H1 (cell line): Measurements from ENCODE around the gene C10orf95. TPM values are rescaled to one million over a fixed set of nuclear protein-coding genes. Genes with fewer than 3 reads are reported as not detected.

Experiments
- CTCF ChIA-PET: fragments of 300-600 bp; sonication (Branson Sonifier 250); formaldehyde crosslinking; loops from one replicate; lab custom pipeline; 2021; ENCODE audit not compliant: partially characterized antibody; lab: Charles Lee
- POLR2A ChIA-PET: fragments of 300-600 bp; sonication (Branson Sonifier 250); formaldehyde crosslinking; loops from one replicate; lab custom pipeline; 2021; ENCODE audit warnings: inconsistent platforms; ENCODE audit not compliant: partially characterized antibody; lab: Charles Lee
- DNase-seq, 2 experiments: peaks; one replicate each; pipeline versions ENCODE4 v3.0.0 to v3.0.0-alpha.2; 2010 to 2022; ENCODE audit warnings: low spot score in 2 of 2, low read depth in 1 of 2, mixed read lengths in 1 of 2
- FAIRE-seq: peaks from 2 replicates; lab custom pipeline; 2011; peaks lifted over from hg19 to GRCh38; lab: Jason Lieb, UNC
- H2AFZ ChIP-seq: 2 replicates; pipeline ENCODE4 v1.8.1; 2012; ENCODE audit warnings: low read length, inconsistent platforms
- H2AK5ac ChIP-seq: 2 replicates; pipeline ENCODE4 v1.6.1; 2013; ENCODE audit warnings: low read depth, low read length
- H2BK120ac ChIP-seq: replicated peaks from 2 replicates; pipeline ENCODE3; 2013; ENCODE audit warnings: low read depth, low read length, inconsistent platforms
- H2BK12ac ChIP-seq: 2 replicates; pipeline ENCODE4 v1.6.1; 2013; ENCODE audit warnings: low read depth, low read length
- H2BK15ac ChIP-seq: 2 replicates; pipeline ENCODE4 v1.6.1; 2013; ENCODE audit warnings: low read length
- H2BK20ac ChIP-seq: 2 replicates; pipeline ENCODE4 v1.6.1; 2013; ENCODE audit warnings: low read length
- H2BK5ac ChIP-seq: 2 replicates; pipeline ENCODE4 v1.6.1; 2013; ENCODE audit warnings: low read depth, low read length
- H3K14ac ChIP-seq: 2 replicates; pipeline ENCODE4 v1.6.1; 2013; ENCODE audit warnings: inconsistent platforms; ENCODE audit not compliant: insufficient read length
- H3K18ac ChIP-seq: 2 replicates; pipeline ENCODE4 v1.6.1; 2013; ENCODE audit warnings: low read length; ENCODE audit errors: extremely low read depth
- H3K23ac ChIP-seq: 2 replicates; pipeline ENCODE4 v1.6.1; 2013; ENCODE audit warnings: inconsistent platforms; ENCODE audit not compliant: insufficient read length
- H3K23me2 ChIP-seq: 2 replicates; pipeline ENCODE4 v1.6.1; 2013; ENCODE audit warnings: low read depth, low read length
- H3K27ac ChIP-seq: 2 replicates; pipeline ENCODE4 v1.6.1; 2011; ENCODE audit warnings: low read depth, low read length, inconsistent platforms
- H3K27me3 ChIP-seq, 4 experiments: replicated peaks in 1 of 4; 1 replicate in 1 of 4; 2 replicates in 3 of 4; pipeline versions ENCODE4 v1.6.1 to v1.8.1; 2011 to 2013; ENCODE audit warnings: low read length in 3 of 4, mild to moderate bottlenecking in 3 of 4, inconsistent platforms in 2 of 4, mixed read lengths in 2 of 4, moderate library complexity in 1 of 4; ENCODE audit not compliant: control insufficient read depth in 3 of 4, insufficient read depth in 3 of 4; ENCODE audit errors: extremely low read depth in 1 of 4
- H3K36me3 ChIP-seq, 4 experiments: 2 replicates each; pipeline versions ENCODE4 v1.6.1 to v1.8.1; 2011 to 2013; ENCODE audit warnings: mild to moderate bottlenecking in 4 of 4, low read length in 3 of 4, moderate library complexity in 2 of 4, control low read depth in 1 of 4, inconsistent platforms in 1 of 4; ENCODE audit not compliant: insufficient read depth in 4 of 4, control insufficient read depth in 2 of 4
- H3K4ac ChIP-seq: replicated peaks from 2 replicates; pipeline ENCODE3; 2013; ENCODE audit warnings: low read length, low read depth, mixed read lengths, inconsistent platforms; ENCODE audit not compliant: insufficient read length
- H3K4me1 ChIP-seq, 4 experiments: replicated peaks in 1 of 4; 1 replicate in 1 of 4; 2 replicates in 3 of 4; pipeline versions ENCODE4 v1.6.1 to v1.8.1; 2011 to 2013; ENCODE audit warnings: low read length in 3 of 4, inconsistent platforms in 2 of 4, mixed read lengths in 1 of 4; ENCODE audit not compliant: insufficient read depth in 4 of 4, control insufficient read depth in 3 of 4
- H3K4me2 ChIP-seq, 2 experiments: 2 replicates each; pipeline versions ENCODE4 v1.6.1 to v1.8.1; 2011 to 2013; ENCODE audit warnings: low read depth in 2 of 2, low read length in 2 of 2, control low read depth in 1 of 2, inconsistent platforms in 1 of 2, mild to moderate bottlenecking in 1 of 2; ENCODE audit not compliant: insufficient read depth in 1 of 2
- H3K4me3 ChIP-seq, 4 experiments: fragments of 200-600, 300-600 bp in 1 of 4; sonication (generic), shearing (Covaris generic), sonication (Bioruptor Twin) in 1 of 4; 2 replicates each; pipeline versions ENCODE4 v1.5.1 to v1.8.1; 2011 to 2016; ENCODE audit warnings: low read length in 4 of 4, low read depth in 3 of 4, control low read depth in 2 of 4, inconsistent platforms in 2 of 4, mild to moderate bottlenecking in 2 of 4, mixed read lengths in 1 of 4, moderate library complexity in 1 of 4; ENCODE audit not compliant: insufficient read depth in 2 of 4; ENCODE audit errors: extremely low read depth in 1 of 4
- H3K56ac ChIP-seq: replicated peaks from 2 replicates; pipeline ENCODE3; 2013; ENCODE audit warnings: low read depth, mild to moderate bottlenecking, mixed read lengths, low read length, inconsistent platforms; ENCODE audit not compliant: insufficient read length
- H3K79me1 ChIP-seq: 2 replicates; pipeline ENCODE4 v1.6.1; 2013; ENCODE audit warnings: low read depth, low read length, control low read depth
- H3K79me2 ChIP-seq, 2 experiments: 2 replicates each; pipeline versions ENCODE4 v1.6.1 to v1.8.1; 2012 to 2013; ENCODE audit warnings: low read length in 2 of 2, mild to moderate bottlenecking in 2 of 2, inconsistent platforms in 1 of 2; ENCODE audit not compliant: insufficient read depth in 2 of 2, control insufficient read depth in 1 of 2
- H3K9ac ChIP-seq, 4 experiments: replicated peaks in 1 of 4; 1 replicate in 1 of 4; 2 replicates in 3 of 4; pipeline versions ENCODE4 v1.6.1 to v1.8.1; 2011 to 2013; ENCODE audit warnings: low read depth in 3 of 4, low read length in 3 of 4, control low read depth in 2 of 4, mild to moderate bottlenecking in 2 of 4, moderate library complexity in 2 of 4, inconsistent platforms in 1 of 4; ENCODE audit errors: extremely low read depth in 1 of 4
- H3K9me3 ChIP-seq, 2 experiments: 2 replicates each; pipeline versions ENCODE4 v1.6.1 to v1.8.1; 2012 to 2013; ENCODE audit warnings: mild to moderate bottlenecking in 2 of 2, moderate library complexity in 2 of 2, control low read depth in 1 of 2, inconsistent platforms in 1 of 2, low read depth in 1 of 2, low read length in 1 of 2, mixed read lengths in 1 of 2; ENCODE audit not compliant: insufficient read depth in 2 of 2
- H4K20me1 ChIP-seq, 2 experiments: replicated peaks in 1 of 2; 2 replicates each; pipeline versions ENCODE3 to v1.8.1; 2011 to 2013; ENCODE audit warnings: inconsistent platforms in 2 of 2, low read length in 2 of 2, mild to moderate bottlenecking in 1 of 2; ENCODE audit not compliant: insufficient read depth in 2 of 2, control insufficient read depth in 1 of 2
- H4K5ac ChIP-seq: 2 replicates; pipeline ENCODE4 v1.6.1; 2013; ENCODE audit warnings: low read length, low read depth, mixed read lengths, inconsistent platforms; ENCODE audit not compliant: insufficient read length
- H4K8ac ChIP-seq: 2 replicates; pipeline ENCODE4 v1.8.0; 2013; ENCODE audit warnings: mild to moderate bottlenecking, moderate library complexity, low read length, inconsistent platforms; ENCODE audit not compliant: insufficient read depth; ENCODE audit errors: extremely low read depth
- H4K91ac ChIP-seq: replicated peaks from 2 replicates; pipeline ENCODE3; 2013; ENCODE audit warnings: low read length, mixed read lengths, inconsistent platforms; ENCODE audit not compliant: insufficient read length
- ASH2L ChIP-seq: fragments of 200-600, 300-600 bp; sonication (generic); IDR thresholded peaks from one replicate; pipeline ENCODE4 v1.7.1; 2017; ENCODE audit warnings: low read length
- BCL11A ChIP-seq, 2 experiments: IDR thresholded peaks; one replicate each; pipeline ENCODE4 v1.6.1; 2011; ENCODE audit warnings: low read depth in 2 of 2, low read length in 2 of 2, mild to moderate bottlenecking in 2 of 2
- BRCA1 ChIP-seq: IDR thresholded peaks from 2 replicates; pipeline ENCODE4 v1.6.1; 2012; ENCODE audit warnings: low read depth, low read length, improper control_type of control experiment
- CHD1 ChIP-seq: IDR thresholded peaks from 2 replicates; pipeline ENCODE4 v1.6.1; 2012; ENCODE audit warnings: low read depth, low read length, improper control_type of control experiment
- KDM4A ChIP-seq: IDR thresholded peaks from one replicate; pipeline ENCODE4 v1.7.1; 2012; ENCODE audit warnings: low read depth, mild to moderate bottlenecking, moderate library complexity, low read length, inconsistent platforms; ENCODE audit not compliant: severe bottlenecking
- MAX ChIP-seq: IDR thresholded peaks from 2 replicates; pipeline ENCODE4 v1.6.1; 2012; ENCODE audit warnings: inconsistent platforms
- NRF1 ChIP-seq: IDR thresholded peaks from 2 replicates; pipeline ENCODE4 v1.6.1; 2011; ENCODE audit warnings: mild to moderate bottlenecking, low read depth, low read length, improper control_type of control experiment
- PHF8 ChIP-seq: fragments of 200-600 bp; sonication (generic); conservative IDR thresholded peaks from 2 replicates; pipeline ENCODE4 v1.7.1; 2012; ENCODE audit warnings: low read depth, mild to moderate bottlenecking, inconsistent platforms, low read length, moderate library complexity
- SUZ12 ChIP-seq: fragments of 200-600 bp; sonication (generic); IDR thresholded peaks from 2 replicates; pipeline ENCODE4 v1.6.1; 2012; ENCODE audit warnings: mild to moderate bottlenecking, inconsistent platforms, low read length, moderate library complexity, mixed read lengths
- TAF1 ChIP-seq: IDR thresholded peaks from 2 replicates; pipeline ENCODE4 v1.6.1; 2011; ENCODE audit warnings: mild to moderate bottlenecking, low read depth, low read length
- WGBS, 2 experiments: shearing (Covaris generic) in 1 of 2; methylation state at CpG; one replicate each; pipeline versions ENCODE4 v1.1.6 to v1.1.7; 2013 to 2015; ENCODE audit warnings: low lambda C conversion rate in 2 of 2, mixed read lengths in 2 of 2, inconsistent platforms in 1 of 2, low coverage in 1 of 2, missing lambda C conversion rate in 1 of 2; ENCODE audit not compliant: insufficient replicate concordance in 2 of 2, insufficient coverage in 1 of 2, insufficient read length in 1 of 2; ENCODE audit errors: extremely low coverage in 1 of 2, missing lambda C conversion rate in 1 of 2; 5-methylcytosine and 5-hydroxymethylcytosine counted together
- polyA plus RNA-seq, 7 experiments: library from polyadenylated mRNA; depleted of rRNA in 3 of 7; stranded (reverse) in 5 of 7; unstranded in 2 of 7; fragments of >200 nt in 5 of 7; fragments of 200-250 nt in 2 of 7; gene quantifications; 1 replicate in 5 of 7; 2 replicates in 1 of 7; 4 replicates in 1 of 7; pipeline versions ENCODE4 v1.2.1 to v1.2.3, GENCODE V29; 2011 to 2013; ENCODE audit warnings: missing spikeins in 2 of 7, mixed read lengths in 2 of 7
- total RNA-seq: library from RNA; stranded (reverse); fragmentation: NEBNext Ultra II Directional; extraction: Animal tissue kit (Norgen Biotek cat#: 25700); gene quantifications from 2 replicates; pipeline ENCODE4 v1.2.1, GENCODE V29; 2021

C10orf95 gene
- total and polyA plus RNA-seq, 2 of the 8 experiments (the other 6 are each of a cell fraction or from before 2014, with no cell fraction given), result 0.34 to 0.48 TPM

- Histone ChIP-seq H3K4me2 (peak overlapping the region; percentile 99 to 100), H3K27ac (peak overlapping the region; percentile 72; the same call in 1 of the 2 replicates), H3K79me1 (peaks cover 3% of the 10 kb centered on the region; the same call in 1 of the 2 replicates), H3K36me3 (peaks cover 0 to 25% (median 2%) of the 10 kb centered on the region in 4 experiments; a peak in 4 of 8 replicates), H3K9ac (peak overlapping the region; percentile 62 to 96 (median 86)), H3K18ac (peak overlapping the region; percentile 99), H2BK120ac (peak overlapping the region; percentile 79), H3K23me2 (peaks cover 9% of the 10 kb centered on the region), H4K20me1 (peaks cover 0 to 2% of the 10 kb centered on the region in 2 experiments), H3K9me3 (no peaks in the 10 kb centered on the region), H2BK20ac (no peak overlapping the region), H2BK12ac (no peak overlapping the region), H2BK5ac (peak overlapping the region; percentile 96; the same call in 1 of the 2 replicates), H4K91ac (peak overlapping the region; percentile 97), H3K23ac (peak overlapping the region; percentile 36), H4K5ac (peak overlapping the region; percentile 85), H2BK15ac (peak overlapping the region; percentile 98; the same call in 1 of the 2 replicates), H4K8ac (peak overlapping the region; percentile 89), H3K79me2 (peaks cover 0 to 18% of the 10 kb centered on the region in 2 experiments; a peak in 2 of 4 replicates), H3K27me3 (no peaks in the 10 kb centered on the region), H3K4me3 (peak overlapping the region; percentile 87 to 99 (median 98)), H3K4ac (peak overlapping the region; percentile 82), H3K14ac (no peak overlapping the region), H3K56ac (peak overlapping the region; percentile 83), H2AK5ac (peak overlapping the region; percentile 93; the same call in 1 of the 2 replicates), H2AFZ (no peak overlapping the region), H3K4me1 (peaks cover 5 to 27% (median 18%) of the 10 kb centered on the region in 4 experiments)
- ChIA-PET CTCF (interaction anchor here (0.8 to 5.0 kb wide), 23 partner anchors 12 to 378 kb away, joined by 3 to 38 read pairs (median 4); partner anchors contain the start of genes ACTR1A, CUEDC2 and FBXL15), POLR2A (interaction anchor here (0.7 to 6.7 kb wide), 15 partner anchors 8 to 208 kb away, joined by 3 to 75 read pairs (median 5); partner anchors contain the start of genes ACTR1A, CUEDC2 and FBXL15)
- DNase-seq, result peak in 1 of 2 experiments; percentile 84
- WGBS, 2 experiments, result 3% methylated on average over 58 of the region's 104 CpGs; no CpG with 5 or more reads in 1 of the 2 experiments
- no peak for FAIRE-seq
- TF ChIP-seq ASH2L, result no peak
- TF ChIP-seq PHF8, result peak; percentile 2; the same call in 1 of the 2 replicates
- no peak for TF ChIP-seq BCL11A (IDR thresholded peaks at IDR 0.05; ENCODE audit: low read depth in 2 of 2, low read length in 2 of 2)
- TF ChIP-seq BRCA1, result no peak
- peak; percentile 51; the same call in 1 of the 2 replicates for TF ChIP-seq MAX
- no peak for TF ChIP-seq CHD1
- 0 out of 2 replicates have a peak, but pooled peaks have one; percentile 5 for TF ChIP-seq NRF1
- TF ChIP-seq TAF1, result peak; percentile 59; the same call in 1 of the 2 replicates
- peak; percentile 46; the same call in 1 of the 2 replicates for TF ChIP-seq SUZ12
- peak; percentile 62 for TF ChIP-seq KDM4A
These were observed 804 bp downstream of the C10orf95 start for GRCh38 chr10:102450374-102451104.
